HG02943 (cell line): ENCODE results near the gene NFATC2IP.
"Not testable (repeated sequence)": the region's sequence is repeated elsewhere in the genome, so short reads cannot be mapped to it uniquely, and the experiment has no call there.

Source experiments
- ATAC-seq: cut with Tn5 transposase; IDR thresholded peaks from one replicate; pipeline ENCODE4 v1.9.1; 2021; ENCODE audit warnings: mild to moderate bottlenecking, low read depth, moderate library complexity; ENCODE audit not compliant: unreplicated experiment

NFATC2IP gene

GRCh38 chr16:28925386-28926228 is 25.1 kb upstream of the NFATC2IP start:
- ATAC-seq: peak; percentile 25

- not testable (repeated sequence) for ATAC-seq
These were observed 24.5 kb upstream of the NFATC2IP start for GRCh38 chr16:28926284-28926683.

- no peak for ATAC-seq
These were observed 22.9 kb upstream of the NFATC2IP start for GRCh38 chr16:28927815-28928214.

GRCh38 chr16:28930203-28930602 is 20.5 kb upstream of the NFATC2IP start:
- no peak for ATAC-seq

GRCh38 chr16:28930652-28931051 is 20.1 kb upstream of the NFATC2IP start:
- ATAC-seq: peak; percentile 56

- ATAC-seq: no peak
These were observed 18.9 kb upstream of the NFATC2IP start, which contains the start of gene CD19 for GRCh38 chr16:28931801-28932225. Gene CD19 (plus strand): TSS chr16:28931971. CDS start chr16:28932001, 30 bp downstream.

- ATAC-seq: no peak
These were observed 18.2 kb upstream of the NFATC2IP start for GRCh38 chr16:28932339-28933141.

- no peak for ATAC-seq
These were observed 17.6 kb upstream of the NFATC2IP start for GRCh38 chr16:28933171-28933570.

- no peak for ATAC-seq
These were observed 15.4 kb upstream of the NFATC2IP start for GRCh38 chr16:28935346-28935745.

GRCh38 chr16:28935924-28936783 is 14.6 kb upstream of the NFATC2IP start:
- peak; percentile 60 for ATAC-seq

- ATAC-seq: no peak
These were observed 14.0 kb upstream of the NFATC2IP start for GRCh38 chr16:28936784-28937155.

GRCh38 chr16:28937222-28937876 is 13.4 kb upstream of the NFATC2IP start:
- ATAC-seq: no peak

GRCh38 chr16:28938721-28939120 is 12.0 kb upstream of the NFATC2IP start:
- no peak for ATAC-seq

GRCh38 chr16:28939825-28940224 is 10.9 kb upstream of the NFATC2IP start:
- ATAC-seq: not testable (repeated sequence)

GRCh38 chr16:28943281-28943680 is 7.5 kb upstream of the NFATC2IP start:
- ATAC-seq: no peak

GRCh38 chr16:28946681-28947080 is 4.1 kb upstream of the NFATC2IP start:
- no peak for ATAC-seq

GRCh38 chr16:28951410-28951943 is 740 bp downstream of the NFATC2IP start:
- no peak for ATAC-seq

- ATAC-seq: no peak
These were observed 7.5 kb downstream of the NFATC2IP start for GRCh38 chr16:28958216-28958615.

GRCh38 chr16:28958836-28959235 is 8.1 kb downstream of the NFATC2IP start:
- no peak for ATAC-seq

GRCh38 chr16:28964072-28964471 is 13.3 kb downstream of the NFATC2IP start:
- no peak for ATAC-seq
